HL-60 (cell line): ENCODE data around the gene CHST9.

ENCODE experiments used
- DNase-seq, 2 experiments: peaks; one replicate each; pipeline ENCODE4 v3.0.0-alpha.2; 2010 to 2020; ENCODE audit warnings: low read depth in 1 of 2, low spot score in 1 of 2
- H3K27ac ChIP-seq: fragments of 250-450 bp; sonication (Bioruptor Pico); replicated peaks from 2 replicates; pipeline ENCODE4 v1.5.1; 2020; ENCODE audit warnings: mild to moderate bottlenecking, moderate library complexity
- H3K27me3 ChIP-seq: fragments of 250-450 bp; sonication (Bioruptor Pico); 2 replicates; pipeline ENCODE4 v1.5.1; 2021; ENCODE audit warnings: mild to moderate bottlenecking, moderate library complexity; ENCODE audit not compliant: insufficient read depth, poor library complexity, severe bottlenecking
- H3K4me3 ChIP-seq: replicated peaks from 2 replicates; pipeline ENCODE4 v1.5.1; 2011; ENCODE audit warnings: mild to moderate bottlenecking, control low read depth, low read length; ENCODE audit not compliant: insufficient read depth
- GABPA ChIP-seq: IDR thresholded peaks from 2 replicates; pipeline ENCODE4 v1.6.1; 2012; ENCODE audit warnings: low read depth
- POLR2AphosphoS5 ChIP-seq: IDR thresholded peaks from 2 replicates; pipeline ENCODE4 v1.6.1; 2012; ENCODE audit warnings: low read depth
- SPI1 ChIP-seq: IDR thresholded peaks from 2 replicates; pipeline ENCODE4 v1.6.1; 2012; ENCODE audit warnings: low read depth, mild to moderate bottlenecking, borderline replicate concordance
- TF ChIP-seq, protein P1 (sequence below): IDR thresholded peaks from 2 replicates; pipeline ENCODE4 v1.6.1; 2012; ENCODE audit warnings: low read depth; ENCODE audit not compliant: insufficient replicate concordance
- TF ChIP-seq, protein P2 (sequence below): IDR thresholded peaks from one replicate; pipeline ENCODE4 v1.5.1; 2011; ENCODE audit warnings: low read length, control low read depth, inconsistent platforms; ENCODE audit not compliant: insufficient read depth

The CHST9 gene

DNA sequence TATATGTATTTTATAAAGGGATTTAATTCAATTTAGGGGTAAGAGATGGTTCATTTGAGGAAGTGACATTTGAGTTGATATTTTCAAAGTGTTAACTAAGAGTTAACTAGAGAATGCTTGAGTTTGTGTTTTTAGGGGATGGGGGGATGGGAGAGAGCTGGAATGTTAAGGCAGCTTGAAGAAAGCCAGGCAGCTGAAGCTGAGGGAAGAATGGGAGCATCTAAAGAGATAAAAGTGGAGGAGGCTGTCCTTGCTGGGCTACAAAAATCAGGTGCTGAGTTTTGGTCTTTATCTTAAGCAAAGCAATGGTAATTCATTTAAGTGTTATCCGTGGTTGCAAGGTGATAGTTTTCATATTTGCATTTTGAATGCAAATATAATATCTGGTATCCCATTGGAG lies 9.2 kb downstream of the CHST9 start:
- no peak overlapping the region for H3K27ac ChIP-seq
- TF ChIP-seq, protein P1, sequence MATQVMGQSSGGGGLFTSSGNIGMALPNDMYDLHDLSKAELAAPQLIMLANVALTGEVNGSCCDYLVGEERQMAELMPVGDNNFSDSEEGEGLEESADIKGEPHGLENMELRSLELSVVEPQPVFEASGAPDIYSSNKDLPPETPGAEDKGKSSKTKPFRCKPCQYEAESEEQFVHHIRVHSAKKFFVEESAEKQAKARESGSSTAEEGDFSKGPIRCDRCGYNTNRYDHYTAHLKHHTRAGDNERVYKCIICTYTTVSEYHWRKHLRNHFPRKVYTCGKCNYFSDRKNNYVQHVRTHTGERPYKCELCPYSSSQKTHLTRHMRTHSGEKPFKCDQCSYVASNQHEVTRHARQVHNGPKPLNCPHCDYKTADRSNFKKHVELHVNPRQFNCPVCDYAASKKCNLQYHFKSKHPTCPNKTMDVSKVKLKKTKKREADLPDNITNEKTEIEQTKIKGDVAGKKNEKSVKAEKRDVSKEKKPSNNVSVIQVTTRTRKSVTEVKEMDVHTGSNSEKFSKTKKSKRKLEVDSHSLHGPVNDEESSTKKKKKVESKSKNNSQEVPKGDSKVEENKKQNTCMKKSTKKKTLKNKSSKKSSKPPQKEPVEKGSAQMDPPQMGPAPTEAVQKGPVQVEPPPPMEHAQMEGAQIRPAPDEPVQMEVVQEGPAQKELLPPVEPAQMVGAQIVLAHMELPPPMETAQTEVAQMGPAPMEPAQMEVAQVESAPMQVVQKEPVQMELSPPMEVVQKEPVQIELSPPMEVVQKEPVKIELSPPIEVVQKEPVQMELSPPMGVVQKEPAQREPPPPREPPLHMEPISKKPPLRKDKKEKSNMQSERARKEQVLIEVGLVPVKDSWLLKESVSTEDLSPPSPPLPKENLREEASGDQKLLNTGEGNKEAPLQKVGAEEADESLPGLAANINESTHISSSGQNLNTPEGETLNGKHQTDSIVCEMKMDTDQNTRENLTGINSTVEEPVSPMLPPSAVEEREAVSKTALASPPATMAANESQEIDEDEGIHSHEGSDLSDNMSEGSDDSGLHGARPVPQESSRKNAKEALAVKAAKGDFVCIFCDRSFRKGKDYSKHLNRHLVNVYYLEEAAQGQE: no peak
- no peak for TF ChIP-seq POLR2AphosphoS5
- no peak for TF ChIP-seq SPI1
- TF ChIP-seq GABPA: no peak
- TF ChIP-seq, protein P2, sequence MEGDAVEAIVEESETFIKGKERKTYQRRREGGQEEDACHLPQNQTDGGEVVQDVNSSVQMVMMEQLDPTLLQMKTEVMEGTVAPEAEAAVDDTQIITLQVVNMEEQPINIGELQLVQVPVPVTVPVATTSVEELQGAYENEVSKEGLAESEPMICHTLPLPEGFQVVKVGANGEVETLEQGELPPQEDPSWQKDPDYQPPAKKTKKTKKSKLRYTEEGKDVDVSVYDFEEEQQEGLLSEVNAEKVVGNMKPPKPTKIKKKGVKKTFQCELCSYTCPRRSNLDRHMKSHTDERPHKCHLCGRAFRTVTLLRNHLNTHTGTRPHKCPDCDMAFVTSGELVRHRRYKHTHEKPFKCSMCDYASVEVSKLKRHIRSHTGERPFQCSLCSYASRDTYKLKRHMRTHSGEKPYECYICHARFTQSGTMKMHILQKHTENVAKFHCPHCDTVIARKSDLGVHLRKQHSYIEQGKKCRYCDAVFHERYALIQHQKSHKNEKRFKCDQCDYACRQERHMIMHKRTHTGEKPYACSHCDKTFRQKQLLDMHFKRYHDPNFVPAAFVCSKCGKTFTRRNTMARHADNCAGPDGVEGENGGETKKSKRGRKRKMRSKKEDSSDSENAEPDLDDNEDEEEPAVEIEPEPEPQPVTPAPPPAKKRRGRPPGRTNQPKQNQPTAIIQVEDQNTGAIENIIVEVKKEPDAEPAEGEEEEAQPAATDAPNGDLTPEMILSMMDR: no peak
- H3K27me3 ChIP-seq: no peaks in the 10 kb centered on the region
- no peak overlapping the region for H3K4me3 ChIP-seq
- DNase-seq: no peak

DNA sequence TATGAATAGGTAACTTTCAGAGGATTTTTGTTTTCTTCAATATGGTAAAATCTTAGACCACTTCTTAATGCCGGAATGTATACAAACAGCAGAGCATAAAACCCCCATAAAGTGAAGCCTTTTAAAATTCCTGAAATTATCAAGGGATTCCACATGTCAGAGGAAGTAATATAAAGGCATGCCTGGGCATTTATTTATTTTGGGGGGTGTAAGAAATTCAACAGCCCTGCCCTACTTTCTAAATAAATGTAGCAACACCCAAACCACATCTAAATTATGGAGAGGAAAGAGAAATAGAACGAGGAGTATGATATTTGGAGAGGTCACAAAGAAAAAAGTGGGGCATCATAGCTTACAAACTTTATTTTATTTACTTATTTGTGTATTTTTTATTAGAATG lies 9.9 kb downstream of the CHST9 start:
- no peaks in the 10 kb centered on the region for H3K27me3 ChIP-seq
- H3K27ac ChIP-seq: no peak overlapping the region
- no peak for DNase-seq
- TF ChIP-seq, protein P1: no peak
- TF ChIP-seq SPI1: no peak
- TF ChIP-seq, protein P2: no peak
- TF ChIP-seq POLR2AphosphoS5: no peak
- no peak for TF ChIP-seq GABPA
- H3K4me3 ChIP-seq: no peak overlapping the region

DNA sequence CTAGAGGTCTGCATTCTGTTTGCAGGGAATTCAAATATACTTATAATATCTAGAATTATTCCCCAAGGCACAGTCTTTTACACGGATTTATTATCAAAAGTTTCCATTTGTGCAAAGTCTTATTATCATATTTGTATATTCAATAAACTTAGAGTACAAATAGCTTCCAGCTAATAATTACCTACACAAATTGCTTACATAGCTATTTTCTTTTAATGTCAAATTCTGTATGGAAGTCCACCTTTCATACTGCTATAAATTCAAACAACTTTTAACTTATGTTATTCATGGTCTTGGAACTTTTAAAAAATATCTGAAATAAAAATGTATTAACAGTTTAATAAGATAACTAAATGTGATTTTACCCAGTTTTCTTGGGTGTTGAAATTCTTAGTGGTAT lies 13.1 kb downstream of the CHST9 start:
- Histone ChIP-seq H3K4me3 (no peak overlapping the region), H3K27me3 (no peaks in the 10 kb centered on the region), H3K27ac (no peak overlapping the region)
- TF ChIP-seq POLR2AphosphoS5: no peak
- no peak for TF ChIP-seq SPI1
- TF ChIP-seq GABPA: no peak
- TF ChIP-seq, protein P1: no peak
- TF ChIP-seq, protein P2: no peak
- DNase-seq: no peak
